K562 (cell line): Measurements from ENCODE around the gene ZNF180. TPM values are rescaled to one million over a fixed set of nuclear protein-coding genes. Genes with fewer than 3 reads are reported as not detected.

Source experiments
- ATF1 ChIP-seq, 2 experiments: fragments of 450-650 bp in 1 of 2; IDR thresholded peaks; 2 replicates each; pipeline ENCODE4 v1.6.1; 2016; ENCODE audit warnings: missing compliant biosample characterization in 1 of 2, missing genetic modification characterization in 1 of 2
- BMI1 ChIP-seq: fragments of 150-350 bp; IDR thresholded peaks from 2 replicates; pipeline ENCODE4 v1.6.1; 2014; ENCODE audit warnings: low read length
- ETS2 ChIP-seq: IDR thresholded peaks from 2 replicates; pipeline ENCODE4 v1.6.1; 2016; ENCODE audit warnings: borderline replicate concordance, missing genetic modification characterization, mild to moderate bottlenecking, moderate library complexity, missing compliant biosample characterization; ENCODE audit not compliant: poor library complexity, severe bottlenecking
- MEIS2 ChIP-seq: fragments of 450-650 bp; IDR thresholded peaks from 2 replicates; pipeline ENCODE4 v1.6.1; 2014; ENCODE audit warnings: mild to moderate bottlenecking; ENCODE audit not compliant: partially characterized antibody
- RCOR1 ChIP-seq, 2 experiments: IDR thresholded peaks; 2 replicates each; pipeline ENCODE4 v1.6.1; 2012; ENCODE audit warnings: low read depth in 2 of 2, low read length in 2 of 2, borderline replicate concordance in 1 of 2, improper control_type of control experiment in 1 of 2
- SMAD4 ChIP-seq: fragments of 250-450 bp; sonication (Bioruptor Pico); conservative IDR thresholded peaks from 2 replicates; pipeline ENCODE4 v1.8.0; 2021; ENCODE audit warnings: inconsistent platforms, mild to moderate bottlenecking, moderate library complexity
- SMC3 ChIP-seq: conservative IDR thresholded peaks from 2 replicates; pipeline ENCODE4 v1.6.1; 2011; ENCODE audit warnings: low read depth, low read length, improper control_type of control experiment; ENCODE audit not compliant: insufficient read depth
- ZNF184 ChIP-seq: sonication (generic); formaldehyde crosslinking; IDR thresholded peaks from 2 replicates; pipeline ENCODE4 v1.5.0; 2020; ENCODE audit warnings: missing genetic modification reagents
- ZNF324 ChIP-seq: fragments of 250-450 bp; sonication (Bioruptor Pico); IDR thresholded peaks from 2 replicates; pipeline ENCODE4 v1.4.0; 2020; ENCODE audit warnings: mild to moderate bottlenecking
- ZNF407 ChIP-seq: fragments of 450-650 bp; IDR thresholded peaks from 2 replicates; pipeline ENCODE4 v1.6.1; 2016; ENCODE audit warnings: low read depth
- polyA plus RNA-seq, 8 experiments: library from polyadenylated mRNA; depleted of rRNA in 4 of 8; stranded (reverse) in 5 of 8; unstranded in 3 of 8; fragments of >200 nt; fragmentation: Nextera tagmentation in 2 of 8; fragmentation: Illumina TruSeq in 1 of 8; extraction: Ambion mirVana in 2 of 8; extraction: Trizol in 1 of 8; gene quantifications; 2 replicates each; pipeline versions ENCODE4 v1.2.1 to v1.2.3, GENCODE V29; 2011 to 2014; ENCODE audit warnings: inconsistent platforms in 1 of 8, missing spikeins in 1 of 8
- total RNA-seq, 7 experiments: library from RNA; depleted of rRNA in 6 of 7; stranded (reverse); fragments of >200 nt in 6 of 7; fragmentation: Illumina TruSeq in 2 of 7; extraction: Trizol in 2 of 7; gene quantifications; 2 replicates each; pipeline versions ENCODE4 v1.2.1 to v1.2.3, GENCODE V29; 2011 to 2021; ENCODE audit warnings: low replicate concordance in 1 of 7
- TF ChIP-seq, protein P1 (sequence below): fragments of 450-650 bp; IDR thresholded peaks from 2 replicates; pipeline ENCODE4 v1.6.1; 2016; ENCODE audit warnings: antibody characterized with exemption
- TF ChIP-seq, protein P2 (sequence below): IDR thresholded peaks from 2 replicates; pipeline ENCODE4 v1.6.1; 2011; ENCODE audit warnings: borderline replicate concordance, low read depth, mild to moderate bottlenecking, moderate library complexity, low read length; ENCODE audit not compliant: insufficient read depth, poor library complexity, severe bottlenecking

The ZNF180 gene
- total and polyA plus RNA-seq, 9 of the 15 experiments (the other 6 are each of a cell fraction or from before 2014, with no cell fraction given): 1.8 to 8.7 (median 5.9) TPM

DNA sequence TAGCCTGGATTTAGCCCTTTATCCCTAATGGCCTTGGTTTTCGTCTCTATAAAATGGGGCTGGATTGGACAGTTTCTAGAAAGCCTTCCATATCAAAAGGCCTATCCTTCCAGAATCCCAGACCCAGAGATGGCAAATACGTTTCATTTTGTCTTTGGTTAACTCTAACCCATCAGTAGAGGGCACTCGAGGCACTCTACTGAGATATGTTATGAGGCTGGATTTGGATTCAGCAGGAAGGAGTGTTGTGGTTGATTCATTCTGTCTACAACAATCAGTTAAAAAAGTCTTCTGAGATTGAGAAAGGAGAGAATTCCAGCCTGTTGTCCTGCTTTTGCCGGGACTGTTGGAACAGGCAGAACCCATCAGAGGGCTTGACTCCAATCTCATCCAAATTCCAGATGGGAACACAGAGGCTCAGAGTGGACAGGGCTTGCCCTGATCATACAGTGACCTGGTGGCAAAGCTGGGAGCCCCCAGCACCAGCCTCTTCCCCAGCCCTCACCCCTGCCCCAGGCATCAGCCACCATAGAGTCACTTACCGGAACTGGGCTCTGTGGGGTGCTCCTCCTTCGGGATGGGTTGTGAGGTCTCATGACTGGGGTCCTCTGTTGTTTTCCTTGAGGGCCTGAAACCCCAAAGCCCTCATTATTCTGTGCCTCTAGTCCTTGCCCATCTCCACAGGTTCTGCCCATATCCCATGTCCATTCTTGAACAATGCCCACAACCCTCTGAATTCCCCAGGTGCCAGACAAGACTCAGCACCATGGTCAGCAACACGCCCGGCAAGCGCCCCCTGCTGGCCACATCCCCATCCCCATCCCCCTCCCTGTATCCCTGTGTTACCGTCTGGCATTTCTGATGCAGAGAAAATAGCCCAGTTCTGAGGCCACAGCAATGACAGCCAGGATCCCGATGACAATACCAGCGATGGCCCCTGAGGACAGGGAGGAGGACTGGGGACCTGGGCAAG is 12.3 kb upstream of the ZNF180 start (continued):
- TF ChIP-seq ZNF407 (no peak), RCOR1 (IDR thresholded peaks at IDR 0.05; ENCODE audit: borderline replicate concordance in 1 of 2, low read depth in 2 of 2, low read length in 2 of 2) (peak in 1 of 2 experiments; percentile 51; a peak in 1 of 4 replicates), BMI1 (no peak), ZNF324 (CRISPR knock-in tag) (no peak), SMAD4 (no peak), SMC3 (0 out of 2 replicates have a peak, but pooled peaks have one; percentile 29), MEIS2 (no peak), ETS2 (tag) (no peak), ZNF184 (CRISPR knock-in tag) (no peak), ATF1 (CRISPR knock-in tag; IDR thresholded peaks at IDR 0.05) (no peak), ATF1 (tag; IDR thresholded peaks at IDR 0.05) (no peak)
- TF ChIP-seq, protein P1, sequence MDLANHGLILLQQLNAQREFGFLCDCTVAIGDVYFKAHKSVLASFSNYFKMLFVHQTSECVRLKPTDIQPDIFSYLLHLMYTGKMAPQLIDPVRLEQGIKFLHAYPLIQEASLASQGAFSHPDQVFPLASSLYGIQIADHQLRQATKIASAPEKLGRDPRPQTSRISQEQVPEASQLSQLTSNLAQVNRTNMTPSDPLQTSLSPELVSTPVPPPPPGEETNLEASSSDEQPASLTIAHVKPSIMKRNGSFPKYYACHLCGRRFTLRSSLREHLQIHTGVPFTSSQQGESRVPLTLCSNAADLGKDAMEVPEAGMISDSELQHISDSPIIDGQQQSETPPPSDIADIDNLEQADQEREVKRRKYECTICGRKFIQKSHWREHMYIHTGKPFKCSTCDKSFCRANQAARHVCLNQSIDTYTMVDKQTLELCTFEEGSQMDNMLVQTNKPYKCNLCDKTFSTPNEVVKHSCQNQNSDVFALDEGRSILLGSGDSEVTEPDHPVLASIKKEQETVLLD: no peak
- TF ChIP-seq, protein P2, sequence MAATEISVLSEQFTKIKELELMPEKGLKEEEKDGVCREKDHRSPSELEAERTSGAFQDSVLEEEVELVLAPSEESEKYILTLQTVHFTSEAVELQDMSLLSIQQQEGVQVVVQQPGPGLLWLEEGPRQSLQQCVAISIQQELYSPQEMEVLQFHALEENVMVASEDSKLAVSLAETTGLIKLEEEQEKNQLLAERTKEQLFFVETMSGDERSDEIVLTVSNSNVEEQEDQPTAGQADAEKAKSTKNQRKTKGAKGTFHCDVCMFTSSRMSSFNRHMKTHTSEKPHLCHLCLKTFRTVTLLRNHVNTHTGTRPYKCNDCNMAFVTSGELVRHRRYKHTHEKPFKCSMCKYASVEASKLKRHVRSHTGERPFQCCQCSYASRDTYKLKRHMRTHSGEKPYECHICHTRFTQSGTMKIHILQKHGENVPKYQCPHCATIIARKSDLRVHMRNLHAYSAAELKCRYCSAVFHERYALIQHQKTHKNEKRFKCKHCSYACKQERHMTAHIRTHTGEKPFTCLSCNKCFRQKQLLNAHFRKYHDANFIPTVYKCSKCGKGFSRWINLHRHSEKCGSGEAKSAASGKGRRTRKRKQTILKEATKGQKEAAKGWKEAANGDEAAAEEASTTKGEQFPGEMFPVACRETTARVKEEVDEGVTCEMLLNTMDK: peak; percentile 70
